Bone marrow (tissue), 2 donors: ENCODE measurements around the gene ZNF500.
A peak's percentile ranks its signal among the peaks of the same experiment; 100 is the strongest.

Experiments
- DNase-seq, 2 donors: peaks; one replicate each; lab custom pipeline; 2025; lab: John Stamatoyannopoulos, UW

The ZNF500 gene

DNA sequence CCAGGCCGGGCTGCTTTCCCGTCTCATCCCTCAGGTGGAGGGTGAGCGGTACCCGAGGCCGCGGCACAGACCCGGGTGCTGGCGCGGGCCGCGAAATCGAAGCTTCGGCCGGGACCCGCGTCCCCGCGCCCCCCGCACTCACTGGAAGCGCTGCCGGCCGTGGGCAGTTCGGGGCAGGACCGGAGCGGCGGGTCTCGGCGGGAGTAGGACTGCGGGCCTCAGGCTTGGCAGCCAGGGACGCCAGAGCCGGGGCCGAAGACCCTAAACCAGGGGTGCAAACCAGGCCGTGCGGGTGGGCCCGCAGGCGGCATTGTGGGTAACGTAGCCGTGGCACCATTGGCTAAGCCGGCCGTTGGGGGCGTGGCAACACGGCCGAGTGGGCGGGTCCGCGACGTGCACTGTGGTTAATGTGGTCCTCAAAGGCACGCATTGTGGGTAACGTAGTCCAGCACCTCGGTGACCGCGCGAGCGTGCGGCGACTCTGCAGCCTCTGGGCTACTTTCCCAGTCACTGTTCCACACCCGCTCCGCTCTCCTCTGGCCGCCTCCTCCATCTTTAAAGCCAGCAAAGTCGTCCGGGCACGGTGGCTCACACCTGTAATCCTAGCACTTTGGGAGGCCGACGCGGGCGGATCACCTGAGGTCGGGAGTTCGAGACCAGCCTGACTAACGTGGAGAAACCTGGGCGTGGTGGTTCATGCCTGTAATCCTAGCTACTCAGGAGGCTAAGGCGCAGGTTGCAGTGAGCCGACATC lies at the start of gene ZNF500:
ZNF500 (minus strand) TSS at position 288 of the 754 bp plus-strand sequence. CDS start 1,184 bp downstream, outside the sequence.
- peak; percentile 86 for DNase-seq

GRCh38 chr16:4814542-4815173 lies 47.7 kb upstream of the ZNF500 start:
- DNase-seq, result no peak

DNA sequence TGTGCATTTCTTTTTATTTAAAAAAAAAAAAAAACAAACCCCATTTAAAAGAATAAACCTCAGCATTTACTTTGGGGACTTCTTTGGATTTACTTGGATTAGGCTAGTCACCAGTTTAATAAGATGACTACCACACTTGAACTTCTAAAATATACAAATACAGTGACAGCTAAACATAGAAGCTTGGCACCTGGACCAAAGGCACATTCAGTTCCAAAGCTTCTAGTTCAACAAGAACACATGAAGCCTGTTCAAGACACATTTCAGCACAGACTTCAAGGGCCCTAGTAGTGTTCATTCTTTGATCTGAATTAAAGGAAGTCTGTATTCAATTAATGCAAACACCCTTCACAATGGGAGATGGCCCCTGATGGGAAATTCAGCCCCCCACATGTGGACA lies 47.1 kb upstream of the ZNF500 start:
- DNase-seq, result no peak

DNA sequence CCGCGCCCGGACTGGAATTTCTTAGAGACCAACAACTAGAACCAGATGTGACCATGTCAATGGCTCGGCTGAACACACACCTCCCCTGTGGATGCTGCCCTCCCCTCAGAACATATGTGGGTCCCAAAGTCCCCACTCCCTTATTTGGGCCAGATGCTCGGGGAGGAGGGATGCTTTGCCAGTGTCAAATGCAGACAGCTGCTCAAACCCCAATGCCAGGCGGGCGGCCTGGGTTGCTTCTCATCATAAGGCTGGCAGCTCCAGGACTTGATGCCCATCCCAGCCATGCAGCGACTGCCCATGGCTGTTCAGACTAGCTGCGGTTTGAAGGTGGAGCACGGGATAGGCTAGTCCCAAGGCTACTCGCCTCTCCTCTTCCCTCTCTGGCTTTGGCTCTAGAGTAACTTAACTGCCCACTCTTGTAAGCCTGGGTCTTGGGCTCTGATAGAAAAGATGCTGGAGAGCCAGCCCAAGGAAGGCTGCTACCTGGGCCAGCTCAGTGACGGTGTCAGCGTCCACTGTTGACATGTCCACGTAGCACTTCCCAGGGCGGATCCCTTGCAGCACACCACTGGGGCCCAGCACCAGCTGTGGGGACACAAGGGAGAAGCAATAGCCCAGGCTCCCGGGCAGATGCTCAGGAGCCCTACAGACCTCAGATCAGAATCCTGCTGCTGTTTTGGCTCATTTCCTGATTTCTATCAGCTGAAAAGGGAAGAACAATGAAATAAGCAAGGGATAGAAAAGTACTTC lies 46.5 kb upstream of the ZNF500 start:
- no peak for DNase-seq

- DNase-seq, result no peak
Measured at GRCh38 chr16:4811773-4812172, 44.8 kb upstream of the ZNF500 start.

GRCh38 chr16:4811242-4811641 lies 44.3 kb upstream of the ZNF500 start:
- no peak for DNase-seq

DNA sequence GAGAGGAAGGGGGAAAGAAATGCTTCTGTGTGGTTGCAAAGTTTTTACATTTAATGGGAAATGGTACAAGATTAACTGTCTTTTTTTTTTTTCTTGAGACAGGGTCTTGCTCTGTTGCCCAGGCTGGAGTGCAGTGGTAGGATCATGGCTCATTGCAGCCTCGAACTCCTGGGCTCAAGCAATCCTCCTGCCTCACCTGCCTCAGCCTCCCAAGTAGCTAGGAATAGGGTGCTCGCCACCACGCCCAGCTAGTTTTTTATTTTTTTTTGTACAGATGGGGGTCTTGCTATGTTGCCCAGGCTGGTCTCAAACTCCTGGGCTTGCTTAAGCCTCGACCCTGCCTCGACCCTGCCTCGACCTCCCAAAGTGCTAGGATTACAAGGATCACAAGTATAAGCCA lies 39.3 kb upstream of the ZNF500 start:
- no peak for DNase-seq

DNA sequence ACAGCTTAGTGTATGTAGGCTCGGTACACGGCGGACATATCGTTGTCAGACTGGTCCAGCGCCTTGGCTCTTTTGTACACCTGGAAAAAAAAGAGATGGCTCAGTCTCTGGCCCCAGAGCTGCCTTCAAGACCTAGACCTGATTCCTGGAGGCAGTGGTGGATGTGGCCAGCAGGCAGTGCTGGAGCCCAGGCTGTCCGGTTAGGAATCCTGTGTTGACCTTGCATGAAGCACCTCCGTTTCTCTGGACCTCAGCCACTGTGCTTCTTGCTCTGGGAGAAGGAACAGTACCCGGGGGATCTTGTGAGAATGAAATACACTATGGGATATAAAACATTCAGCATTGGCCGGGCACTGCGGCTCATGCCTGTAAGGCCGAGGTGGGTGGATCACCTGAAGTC lies 38.3 kb upstream of the ZNF500 start:
- no peak for DNase-seq

- no peak for DNase-seq
Measured at GRCh38 chr16:4803898-4804762, 37.2 kb upstream of the ZNF500 start.

- DNase-seq, result no peak
Measured at GRCh38 chr16:4803401-4803844, 36.5 kb upstream of the ZNF500 start.

- DNase-seq, result peak; percentile 67 to 98
Measured at GRCh38 chr16:4802659-4803287, 35.8 kb upstream of the ZNF500 start.

GRCh38 chr16:4801962-4802658 lies 35.1 kb upstream of the ZNF500 start, which contains the start of gene ROGDI:
ROGDI (minus strand) TSS chr16:4802633; CDS start chr16:4802571, 62 bp downstream.
- DNase-seq, result no peak

- DNase-seq, result no peak
Measured at GRCh38 chr16:4801051-4801961, 34.3 kb upstream of the ZNF500 start.

- DNase-seq, result no peak
Measured at GRCh38 chr16:4800290-4801041, 33.5 kb upstream of the ZNF500 start.

DNA sequence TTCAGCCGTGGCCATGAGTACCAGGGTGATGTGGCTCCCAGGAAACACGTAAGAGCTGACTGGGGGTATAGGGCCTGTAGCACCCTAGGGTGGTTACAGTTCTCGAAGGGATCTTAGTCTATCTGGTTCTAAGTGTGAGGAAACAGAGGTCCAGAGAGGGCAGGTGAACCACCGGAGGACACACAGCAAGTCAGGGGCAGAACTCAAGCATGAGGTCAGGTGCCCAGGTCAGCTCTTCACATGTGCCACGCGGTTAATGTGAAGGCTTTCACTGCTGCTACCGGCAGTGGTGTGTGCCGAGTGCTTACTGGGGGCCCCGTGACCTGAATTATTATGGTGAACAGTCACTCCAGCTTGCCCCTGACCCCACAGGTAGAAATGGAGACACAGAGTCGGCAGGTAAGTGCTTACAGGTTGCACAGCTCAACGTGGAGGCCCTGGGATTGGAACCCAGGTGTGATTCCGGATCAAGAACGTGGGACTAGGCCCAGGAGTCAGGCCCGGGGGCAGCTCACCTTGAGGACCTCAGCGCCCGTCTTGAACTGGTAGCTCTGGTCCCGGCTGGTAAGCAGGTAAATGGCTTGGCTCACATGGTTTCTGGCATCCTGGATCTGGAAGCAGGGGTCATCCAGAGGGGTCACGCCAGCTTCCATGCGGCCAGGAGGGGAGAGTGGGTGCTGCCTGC lies 32.4 kb upstream of the ZNF500 start:
- DNase-seq, result no peak

DNA sequence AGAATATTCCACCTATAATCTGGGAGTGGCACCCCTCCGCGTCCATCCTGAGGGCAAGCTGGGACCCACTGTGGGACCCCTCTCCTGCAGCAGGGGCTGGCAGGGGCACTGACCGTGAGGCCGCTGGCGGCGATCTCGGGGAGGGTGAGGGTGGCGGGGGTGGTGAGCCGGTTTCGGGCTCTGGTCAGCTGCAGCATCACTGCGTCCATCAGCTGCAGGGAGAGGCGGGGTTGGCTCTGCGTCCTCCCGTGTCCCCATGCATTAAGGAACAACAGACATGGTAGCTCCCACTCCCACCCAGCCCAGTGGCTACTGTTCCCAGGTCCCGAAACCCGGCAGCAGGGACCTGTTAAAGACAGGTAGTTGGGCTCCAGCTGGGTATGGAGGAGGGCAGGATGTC lies 31.5 kb upstream of the ZNF500 start:
- no peak for DNase-seq

DNA sequence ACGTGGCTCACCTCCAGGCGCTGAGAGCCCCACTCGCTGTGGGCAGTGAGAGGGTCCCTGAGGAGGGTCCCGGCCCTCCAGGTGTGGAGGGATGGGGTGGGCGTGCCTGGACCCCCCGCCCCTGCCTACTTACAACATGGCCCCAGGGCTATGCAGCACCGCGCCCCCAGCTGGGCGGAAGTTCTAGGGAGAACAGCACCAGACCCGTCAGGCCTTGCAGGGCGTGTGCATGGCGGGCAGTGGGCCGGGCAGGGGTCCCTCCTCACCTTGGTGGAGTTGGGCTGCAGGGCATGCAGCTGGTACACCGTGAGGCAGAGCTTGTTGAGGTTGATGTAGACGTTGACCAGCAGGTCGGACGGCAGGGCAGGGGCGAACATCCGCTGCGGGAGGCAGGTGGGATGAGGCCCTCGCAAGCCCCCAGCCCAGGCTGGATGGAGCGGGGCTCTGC lies 30.9 kb upstream of the ZNF500 start:
- DNase-seq, result no peak
